NCI-H146 (cell line): Measurements from ENCODE around the gene MRPS23.

ENCODE experiments used
- DNase-seq: peaks from one replicate; lab custom pipeline; 2025; lab: John Stamatoyannopoulos, UW

MRPS23 gene

GRCh38 chr17:57838453-57838852 lies 11.4 kb downstream of the MRPS23 start:
- no peak for DNase-seq

- no peak for DNase-seq
Observed at GRCh38 chr17:57835333-57835900, 14.4 kb downstream of the MRPS23 start.

- no peak for DNase-seq
Observed at GRCh38 chr17:57834146-57834741, 15.6 kb downstream of the MRPS23 start.

- DNase-seq: peak; percentile 87
Observed at GRCh38 chr17:57833179-57833939, 16.5 kb downstream of the MRPS23 start.

GRCh38 chr17:57832314-57833178 lies 17.3 kb downstream of the MRPS23 start:
- DNase-seq: no peak

- no peak for DNase-seq
Observed at GRCh38 chr17:57830880-57831279, 19.0 kb downstream of the MRPS23 start.

GRCh38 chr17:57823469-57824401 lies 26.1 kb downstream of the MRPS23 start:
- peak; percentile 82 for DNase-seq

GRCh38 chr17:57819867-57820266 lies 30.0 kb downstream of the MRPS23 start:
- no peak for DNase-seq

- DNase-seq: no peak
Observed at GRCh38 chr17:57819285-57819684, 30.6 kb downstream of the MRPS23 start.

GRCh38 chr17:57818066-57818465 lies 31.8 kb downstream of the MRPS23 start:
- DNase-seq: no peak

GRCh38 chr17:57817299-57817698 lies 32.5 kb downstream of the MRPS23 start:
- DNase-seq: no peak

- no peak for DNase-seq
Observed at GRCh38 chr17:57814421-57814820, 35.4 kb downstream of the MRPS23 start.

- peak; percentile 77 for DNase-seq
Observed at GRCh38 chr17:57811638-57812280, 38.1 kb downstream of the MRPS23 start.

GRCh38 chr17:57810721-57811637 lies 38.9 kb downstream of the MRPS23 start:
- peak; percentile 95 for DNase-seq

- DNase-seq: no peak
Observed at GRCh38 chr17:57809879-57810278, 40.0 kb downstream of the MRPS23 start.

GRCh38 chr17:57808882-57809281 lies 41.0 kb downstream of the MRPS23 start:
- DNase-seq: no peak

- peak; percentile 42 for DNase-seq
Observed at GRCh38 chr17:57806167-57806830, 43.5 kb downstream of the MRPS23 start.

GRCh38 chr17:57803021-57803420 lies 46.8 kb downstream of the MRPS23 start:
- DNase-seq: no peak

GRCh38 chr17:57801044-57801711 lies 48.7 kb downstream of the MRPS23 start:
- DNase-seq: no peak
